GM21367 (cell line): ENCODE results near the gene PAQR5.

Experiments
- ATAC-seq: cut with Tn5 transposase; IDR thresholded peaks from one replicate; pipeline ENCODE4 v1.9.1; 2021; ENCODE audit not compliant: unreplicated experiment

Gene PAQR5

DNA sequence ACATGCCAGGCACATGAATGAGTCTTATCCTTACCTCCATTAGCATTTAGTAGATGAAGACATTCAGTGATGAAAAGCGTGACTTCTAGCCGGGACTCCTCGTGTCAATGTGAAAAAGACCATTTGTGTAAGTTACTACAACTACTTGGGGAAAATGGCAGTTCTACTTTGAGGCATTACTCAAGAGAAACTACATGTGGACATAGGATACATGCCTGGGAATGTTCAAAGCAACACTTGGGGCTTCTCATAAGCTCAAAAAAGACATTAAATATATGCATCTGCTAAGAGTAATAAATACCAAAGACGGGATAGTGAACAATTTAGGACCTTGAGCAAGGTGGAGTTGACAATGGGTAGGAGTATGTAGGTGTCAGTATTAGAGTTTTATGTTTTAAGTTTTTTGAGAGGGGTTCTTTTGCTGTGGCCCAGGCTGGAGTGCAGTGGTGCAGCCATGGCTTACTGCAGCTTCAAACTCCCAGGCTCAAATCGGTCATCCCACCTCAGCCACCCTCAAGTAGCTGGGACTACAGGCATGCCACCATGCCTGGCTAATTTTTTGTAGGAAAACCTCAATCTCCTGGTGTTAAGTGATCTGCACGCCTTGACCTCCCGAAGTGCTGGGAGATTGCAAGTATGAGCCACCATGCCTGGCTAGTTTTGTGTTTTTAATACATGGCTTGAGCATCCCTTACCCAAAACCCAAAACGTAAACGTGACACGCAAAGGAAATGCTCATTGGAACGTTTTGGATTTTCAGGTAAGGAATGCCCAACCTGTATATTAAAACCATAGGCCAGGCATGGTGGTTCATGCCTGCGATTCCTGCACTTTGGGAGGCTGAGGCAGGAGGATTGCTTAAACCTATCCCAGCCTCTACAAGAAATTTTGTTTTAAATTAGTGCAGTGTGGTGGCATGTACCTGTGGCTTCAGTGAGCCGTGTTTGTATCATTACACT lies 157.8 kb downstream of the PAQR5 start:
- no peak for ATAC-seq
